Right lung (tissue), 5 donors: ENCODE data around the gene SAPCD1. TPM values are rescaled to one million over a fixed set of nuclear protein-coding genes. Genes with fewer than 3 reads are reported as not detected.
"Not testable (repeated sequence)": the region's sequence is repeated elsewhere in the genome, so short reads cannot be mapped to it uniquely, and the experiment has no call there.

Experiments
- DNase-seq, 2 donors: peaks; one replicate each; pipeline ENCODE4 v3.0.0-alpha.2; 2013
- polyA plus RNA-seq, 5 donors: library from polyadenylated mRNA; unstranded; fragments of 120-200 nt; gene quantifications; one replicate each; pipeline versions ENCODE4 v1.2.1 to v1.2.3, GENCODE V29; 2013; ENCODE audit warnings: inconsistent platforms in 1 of 5, low replicate concordance in 1 of 5; ENCODE audit not compliant: insufficient read length in 5 of 5, insufficient read depth in 1 of 5

SAPCD1 gene
- polyA plus RNA-seq, 5 donors, result 6.6 to 12.2 (median 8.2) TPM

GRCh38 chr6:31796993-31797385 is 34.5 kb downstream of the SAPCD1 start:
- DNase-seq, result no peak

- DNase-seq, result no peak
These were observed 35.1 kb downstream of the SAPCD1 start for GRCh38 chr6:31797588-31797987.

GRCh38 chr6:31799781-31800180 is 37.3 kb downstream of the SAPCD1 start:
- DNase-seq, result no peak

- not testable (repeated sequence) for DNase-seq
These were observed 38.8 kb downstream of the SAPCD1 start for GRCh38 chr6:31801031-31801927.

- DNase-seq, result no peak
These were observed 43.5 kb downstream of the SAPCD1 start for GRCh38 chr6:31805939-31806469.

- DNase-seq, result peak; percentile 96 to 98
These were observed 44.2 kb downstream of the SAPCD1 start, which contains the start of gene LSM2 for GRCh38 chr6:31806470-31807272. Gene LSM2 (minus strand): TSS chr6:31806966. CDS start chr6:31806757, 209 bp downstream.

- DNase-seq, result not testable (repeated sequence)
These were observed 46.1 kb downstream of the SAPCD1 start for GRCh38 chr6:31808599-31808998.

- no peak for DNase-seq
These were observed 49.2 kb downstream of the SAPCD1 start for GRCh38 chr6:31811645-31812044.

GRCh38 chr6:31813465-31813849 is 51.0 kb downstream of the SAPCD1 start:
- DNase-seq, result no peak

Other genes with a start within 250 kb of the SAPCD1 start
- gene MCCD1, start 233.7 kb upstream of the SAPCD1 start, polyA plus RNA-seq, result under 1 TPM in 1 of 5 donors, not detected in 4; 0.16 TPM
- gene DDX39B, start 220.7 kb upstream of the SAPCD1 start, polyA plus RNA-seq, result 100 to 1,000 TPM; 573 to 737 (median 621) TPM
- gene ATP6V1G2, start 216.0 kb upstream of the SAPCD1 start, polyA plus RNA-seq, result 1 to 10 TPM; 2.6 to 6.4 (median 4.1) TPM
- gene NFKBIL1, start 215.0 kb upstream of the SAPCD1 start, polyA plus RNA-seq, result 10 to 100 TPM; 16.7 to 26.2 (median 20.0) TPM
- gene LTA, start 190.4 kb upstream of the SAPCD1 start, polyA plus RNA-seq, result under 1 TPM; 0.16 to 0.52 (median 0.35) TPM
- under 1 TPM in 4 of 5 donors, not detected in 1; 0.21 to 0.48 (median 0.23) TPM for gene TNF, start 187.1 kb upstream of the SAPCD1 start, polyA plus RNA-seq
- 1 to 10 TPM; 2.4 to 4.7 (median 2.5) TPM for gene LTB, start 180.2 kb upstream of the SAPCD1 start, polyA plus RNA-seq
- 1 to 10 TPM; 5.4 to 9.2 (median 6.6) TPM for gene LST1, start 176.4 kb upstream of the SAPCD1 start, polyA plus RNA-seq
- gene NCR3, start 169.7 kb upstream of the SAPCD1 start, polyA plus RNA-seq, result under 1 TPM in 4 of 5 donors, not detected in 1; 0.21 to 0.73 (median 0.39) TPM
- gene AIF1, start 147.4 kb upstream of the SAPCD1 start, polyA plus RNA-seq, result 10 to 100 TPM; 18.6 to 25.9 (median 21.7) TPM
- 100 to 1,000 TPM; 128 to 193 (median 141) TPM for gene PRRC2A, start 141.9 kb upstream of the SAPCD1 start, polyA plus RNA-seq
- 100 to 1,000 TPM; 171 to 262 (median 214) TPM for gene BAG6, start 110.0 kb upstream of the SAPCD1 start, polyA plus RNA-seq
- gene APOM, start 106.8 kb upstream of the SAPCD1 start, polyA plus RNA-seq, result 10 to 100 TPM in 1 of 5 donors, 1 to 10 TPM in 4; 4.5 to 12.0 (median 6.3) TPM
- gene C6orf47, start 101.9 kb upstream of the SAPCD1 start, polyA plus RNA-seq, result 10 to 100 TPM; 15.3 to 19.6 (median 16.6) TPM
- 10 to 100 TPM; 17.9 to 23.6 (median 21.5) TPM for gene GPANK1, start 97.7 kb upstream of the SAPCD1 start, polyA plus RNA-seq
- 100 to 1,000 TPM; 172 to 193 (median 189) TPM for gene CSNK2B, start 96.6 kb upstream of the SAPCD1 start, polyA plus RNA-seq
- 10 to 100 TPM; 24.1 to 40.6 (median 31.2) TPM for gene LY6G5B, start 92.7 kb upstream of the SAPCD1 start, polyA plus RNA-seq
- 1 to 10 TPM; 2.7 to 5.0 (median 4.4) TPM for gene LY6G5C, start 81.6 kb upstream of the SAPCD1 start, polyA plus RNA-seq
- 10 to 100 TPM; 48.7 to 64.2 (median 59.9) TPM for gene ABHD16A, start 59.3 kb upstream of the SAPCD1 start, polyA plus RNA-seq
- 1 to 10 TPM in 3 of 5 donors, under 1 TPM in 1, not detected in 1; 0.88 to 1.5 (median 1.2) TPM for gene LY6G6F, start 55.8 kb upstream of the SAPCD1 start, polyA plus RNA-seq
- gene LY6G6D, start 47.3 kb upstream of the SAPCD1 start, polyA plus RNA-seq, result under 1 TPM in 3 of 5 donors, not detected in 2; 0.48 to 0.88 (median 0.80) TPM
- gene LY6G6C, start 40.9 kb upstream of the SAPCD1 start, polyA plus RNA-seq, result under 1 TPM; 0.39 to 0.93 (median 0.65) TPM
- gene MPIG6B, start 39.3 kb upstream of the SAPCD1 start, polyA plus RNA-seq, result 1 to 10 TPM; 2.4 to 3.8 (median 3.0) TPM
- 100 to 1,000 TPM; 137 to 213 (median 159) TPM for gene DDAH2, start 33.4 kb upstream of the SAPCD1 start, polyA plus RNA-seq
- 100 to 1,000 TPM; 265 to 287 (median 272) TPM for gene CLIC1, start 26.1 kb upstream of the SAPCD1 start, polyA plus RNA-seq
- 10 to 100 TPM; 27.3 to 45.6 (median 29.6) TPM for gene MSH5, start 22.7 kb upstream of the SAPCD1 start, polyA plus RNA-seq
- 1 to 10 TPM; 1.6 to 3.7 (median 2.0) TPM for gene VWA7, start 14.7 kb downstream of the SAPCD1 start, polyA plus RNA-seq
- 10 to 100 TPM; 32.5 to 52.1 (median 38.9) TPM for gene VARS1, start 33.1 kb downstream of the SAPCD1 start, polyA plus RNA-seq
- gene LSM2, start 44.3 kb downstream of the SAPCD1 start, polyA plus RNA-seq, result 10 to 100 TPM; 78.9 to 89.9 (median 81.8) TPM
- 1 to 10 TPM; 2.9 to 4.6 (median 3.5) TPM for gene HSPA1L, start 52.6 kb downstream of the SAPCD1 start, polyA plus RNA-seq
- 100 to 1,000 TPM in 2 of 5 donors, 10 to 100 TPM in 3; 56.8 to 137 (median 68.3) TPM for gene HSPA1A, start 52.9 kb downstream of the SAPCD1 start, polyA plus RNA-seq
- gene HSPA1B, start 65.1 kb downstream of the SAPCD1 start, polyA plus RNA-seq, result 100 to 1,000 TPM in 2 of 5 donors, 10 to 100 TPM in 3; 63.8 to 137 (median 79.9) TPM
- gene NEU1, start 100.2 kb downstream of the SAPCD1 start, polyA plus RNA-seq, result 10 to 100 TPM; 22.3 to 31.1 (median 29.1) TPM
- gene SLC44A4, start 116.3 kb downstream of the SAPCD1 start, polyA plus RNA-seq, result 10 to 100 TPM; 10.2 to 24.4 (median 19.1) TPM
- gene EHMT2, start 135.0 kb downstream of the SAPCD1 start, polyA plus RNA-seq, result 10 to 100 TPM; 59.7 to 83.8 (median 74.1) TPM
- 10 to 100 TPM; 17.0 to 24.5 (median 21.3) TPM for gene ZBTB12, start 139.4 kb downstream of the SAPCD1 start, polyA plus RNA-seq
- 1 to 10 TPM; 3.6 to 7.4 (median 6.0) TPM for gene C2, start 165.1 kb downstream of the SAPCD1 start, polyA plus RNA-seq
- 1 to 10 TPM; 2.1 to 8.6 (median 4.3) TPM for gene CFB, start 183.4 kb downstream of the SAPCD1 start, polyA plus RNA-seq
- gene NELFE, start 196.3 kb downstream of the SAPCD1 start, polyA plus RNA-seq, result 10 to 100 TPM; 76.5 to 93.4 (median 81.9) TPM
- gene SKIC2, start 196.5 kb downstream of the SAPCD1 start, polyA plus RNA-seq, result 10 to 100 TPM; 32.1 to 43.2 (median 41.7) TPM
- 10 to 100 TPM; 22.7 to 31.8 (median 27.5) TPM for gene DXO, start 209.5 kb downstream of the SAPCD1 start, polyA plus RNA-seq
- gene C4A, start 219.4 kb downstream of the SAPCD1 start, polyA plus RNA-seq, result 10 to 100 TPM in 1 of 5 donors, 1 to 10 TPM in 4; 4.6 to 17.8 (median 7.6) TPM